OCI-LY7 (cell line): ENCODE data around the gene WDR74.

Experiments used
- EZH2phosphoT487 ChIP-seq: fragments of 200-600 bp; sonication (generic); IDR thresholded peaks from 2 replicates; pipeline ENCODE4 v1.6.1; 2018; ENCODE audit warnings: low read depth, borderline replicate concordance, mild to moderate bottlenecking, mixed run types, antibody characterized with exemption, low read length, moderate library complexity, mixed read lengths
- TF ChIP-seq, protein P1 (sequence below): fragments of 200-600 bp; sonication (generic); conservative IDR thresholded peaks from 2 replicates; pipeline ENCODE4 v1.5.1; 2014; ENCODE audit warnings: mild to moderate bottlenecking, antibody characterized with exemption, low read length, moderate library complexity, mixed read lengths

DNA sequence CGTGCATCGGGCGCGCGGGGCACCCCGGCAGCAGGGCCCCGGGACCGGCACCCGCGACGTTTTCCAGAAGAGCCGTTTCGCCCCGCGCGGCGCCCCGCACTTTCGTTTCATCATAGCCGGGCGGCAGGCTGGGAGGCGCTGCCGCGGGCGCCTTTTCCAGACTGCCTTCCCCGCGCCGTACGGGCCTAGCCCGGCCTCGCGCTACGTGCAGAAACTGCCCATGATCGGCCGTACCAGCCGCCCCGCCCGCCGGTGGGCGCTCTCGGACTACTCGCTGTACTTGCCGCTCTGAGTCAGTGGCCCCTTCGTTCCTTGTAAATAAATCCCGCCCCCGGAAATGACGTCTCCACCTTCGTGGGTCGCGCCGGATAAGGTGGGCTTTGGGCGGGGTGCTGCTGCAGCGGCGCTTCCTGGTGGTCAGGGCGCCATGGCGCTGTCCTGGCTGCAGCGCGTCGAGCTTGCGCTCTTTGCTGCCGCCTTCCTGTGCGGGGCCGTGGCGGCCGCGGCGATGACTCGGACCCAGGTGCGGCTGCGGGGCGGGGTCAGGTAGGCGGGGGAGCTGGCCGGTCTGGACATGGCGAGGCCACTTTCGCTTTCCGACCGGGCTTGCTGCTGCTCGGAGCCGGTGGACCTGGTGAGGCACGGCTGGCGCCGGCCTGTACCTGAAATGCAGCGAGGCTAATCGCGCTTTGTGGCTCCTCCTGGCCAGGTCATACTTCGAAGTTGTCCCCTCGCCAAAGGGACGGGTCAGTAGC is 52.2 kb downstream of the WDR74 start, which contains the start of gene TMEM179B:
- TF ChIP-seq, protein P1, sequence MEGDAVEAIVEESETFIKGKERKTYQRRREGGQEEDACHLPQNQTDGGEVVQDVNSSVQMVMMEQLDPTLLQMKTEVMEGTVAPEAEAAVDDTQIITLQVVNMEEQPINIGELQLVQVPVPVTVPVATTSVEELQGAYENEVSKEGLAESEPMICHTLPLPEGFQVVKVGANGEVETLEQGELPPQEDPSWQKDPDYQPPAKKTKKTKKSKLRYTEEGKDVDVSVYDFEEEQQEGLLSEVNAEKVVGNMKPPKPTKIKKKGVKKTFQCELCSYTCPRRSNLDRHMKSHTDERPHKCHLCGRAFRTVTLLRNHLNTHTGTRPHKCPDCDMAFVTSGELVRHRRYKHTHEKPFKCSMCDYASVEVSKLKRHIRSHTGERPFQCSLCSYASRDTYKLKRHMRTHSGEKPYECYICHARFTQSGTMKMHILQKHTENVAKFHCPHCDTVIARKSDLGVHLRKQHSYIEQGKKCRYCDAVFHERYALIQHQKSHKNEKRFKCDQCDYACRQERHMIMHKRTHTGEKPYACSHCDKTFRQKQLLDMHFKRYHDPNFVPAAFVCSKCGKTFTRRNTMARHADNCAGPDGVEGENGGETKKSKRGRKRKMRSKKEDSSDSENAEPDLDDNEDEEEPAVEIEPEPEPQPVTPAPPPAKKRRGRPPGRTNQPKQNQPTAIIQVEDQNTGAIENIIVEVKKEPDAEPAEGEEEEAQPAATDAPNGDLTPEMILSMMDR, result peak; percentile 33; the same call in 1 of the 2 replicates
- no peak for TF ChIP-seq EZH2phosphoT487
